ENCODE results near the gene CALML6.

Gene CALML6

GRCh38 chr1:1875932-1876331 is 39.1 kb upstream of the CALML6 start:
- Histone ChIP-seq H3K27ac (ENCODE audit: low read depth, low read length) (no peak overlapping the region), H2AFZ (ENCODE audit: low read depth, low read length, severe bottlenecking) (no peak overlapping the region), H3F3A (ENCODE audit: insufficient read depth) (peaks cover 7% of the 10 kb centered on the region; the same call in 1 of the 2 replicates), H4K20me1 (ENCODE audit: low read depth, low read length) (peaks cover 39% of the 10 kb centered on the region), H3K4me3 (ENCODE audit: insufficient read depth, low read length, poor library complexity, severe bottlenecking) (no peak overlapping the region), H3K9ac (ENCODE audit: low read length) (no peak overlapping the region), H3K79me2 (ENCODE audit: insufficient read depth, low read length) (peaks cover 100% of the 10 kb centered on the region), H3K36me3 (ENCODE audit: low read length) (0 out of 2 replicates have a peak, but pooled peaks cover 9% of the 10 kb centered on the region), H3K27me3 (ENCODE audit: low read length) (no peaks in the 10 kb centered on the region), H3K4me2 (ENCODE audit: low read depth, low read length, poor library complexity, severe bottlenecking) (no peak overlapping the region), H3K9me3 (ENCODE audit: insufficient read depth, low read length) (no peaks in the 10 kb centered on the region), H3K9me2 (replicated peaks; ENCODE audit: insufficient read depth, low read length) (no peaks in the 10 kb centered on the region)
- TF ChIP-seq CTCF (IDR thresholded peaks at IDR 0.05; ENCODE audit: insufficient read depth, low read length, poor library complexity, severe bottlenecking) (no peak), EZH2phosphoT487 (conservative IDR thresholded peaks at IDR 0.05; ENCODE audit: low read length) (no peak)

GRCh38 chr1:1876335-1876930 is 38.6 kb upstream of the CALML6 start:
- no peaks in the 10 kb centered on the region for H3K9me3 ChIP-seq (ENCODE audit: insufficient read depth, low read length)
- H3K9me2 ChIP-seq (replicated peaks; ENCODE audit: insufficient read depth, low read length), result no peaks in the 10 kb centered on the region
- H2AFZ ChIP-seq (ENCODE audit: low read depth, low read length, severe bottlenecking), result no peak overlapping the region
- H3K36me3 ChIP-seq (ENCODE audit: low read length), result 0 out of 2 replicates have a peak, but pooled peaks cover 9% of the 10 kb centered on the region
- no peak overlapping the region for H3K9ac ChIP-seq (ENCODE audit: low read length)
- H3K27me3 ChIP-seq (ENCODE audit: low read length), result no peaks in the 10 kb centered on the region
- peaks cover 5% of the 10 kb centered on the region; the same call in 1 of the 2 replicates for H3F3A ChIP-seq (ENCODE audit: insufficient read depth)
- H4K20me1 ChIP-seq (ENCODE audit: low read depth, low read length), result peaks cover 44% of the 10 kb centered on the region
- no peak overlapping the region for H3K27ac ChIP-seq (ENCODE audit: low read depth, low read length)
- H3K4me2 ChIP-seq (ENCODE audit: low read depth, low read length, poor library complexity, severe bottlenecking), result no peak overlapping the region
- no peak for TF ChIP-seq CTCF (IDR thresholded peaks at IDR 0.05; ENCODE audit: insufficient read depth, low read length, poor library complexity, severe bottlenecking)
- TF ChIP-seq EZH2phosphoT487 (conservative IDR thresholded peaks at IDR 0.05; ENCODE audit: low read length), result no peak
- H3K79me2 ChIP-seq (ENCODE audit: insufficient read depth, low read length), result peaks cover 100% of the 10 kb centered on the region
- no peak overlapping the region for H3K4me3 ChIP-seq (ENCODE audit: insufficient read depth, low read length, poor library complexity, severe bottlenecking)

GRCh38 chr1:1877865-1878436 is 37.1 kb upstream of the CALML6 start:
- no peaks in the 10 kb centered on the region for H3K9me3 ChIP-seq (ENCODE audit: insufficient read depth, low read length)
- no peaks in the 10 kb centered on the region for H3F3A ChIP-seq (ENCODE audit: insufficient read depth)
- TF ChIP-seq EZH2phosphoT487 (conservative IDR thresholded peaks at IDR 0.05; ENCODE audit: low read length) (no peak), CTCF (IDR thresholded peaks at IDR 0.05; ENCODE audit: insufficient read depth, low read length, poor library complexity, severe bottlenecking) (no peak)
- no peak overlapping the region for H3K4me3 ChIP-seq (ENCODE audit: insufficient read depth, low read length, poor library complexity, severe bottlenecking)
- no peak overlapping the region for H3K9ac ChIP-seq (ENCODE audit: low read length)
- H3K36me3 ChIP-seq (ENCODE audit: low read length), result 0 out of 2 replicates have a peak, but pooled peaks cover 9% of the 10 kb centered on the region
- H3K9me2 ChIP-seq (replicated peaks; ENCODE audit: insufficient read depth, low read length), result no peaks in the 10 kb centered on the region
- H3K4me2 ChIP-seq (ENCODE audit: low read depth, low read length, poor library complexity, severe bottlenecking), result no peak overlapping the region
- no peaks in the 10 kb centered on the region for H3K27me3 ChIP-seq (ENCODE audit: low read length)
- H4K20me1 ChIP-seq (ENCODE audit: low read depth, low read length), result peaks cover 33% of the 10 kb centered on the region; the same call in 1 of the 2 replicates
- H3K79me2 ChIP-seq (ENCODE audit: insufficient read depth, low read length), result peaks cover 100% of the 10 kb centered on the region
- no peak overlapping the region for H3K27ac ChIP-seq (ENCODE audit: low read depth, low read length)
- no peak overlapping the region for H2AFZ ChIP-seq (ENCODE audit: low read depth, low read length, severe bottlenecking)
